ENCODE measurements around the gene DNLZ. TPM values are rescaled to one million over a fixed set of nuclear protein-coding genes. Genes with fewer than 3 reads are reported as not detected.

Gene DNLZ
- total and polyA plus RNA-seq, 2 donors (not counting 3 experiments of a cell fraction or from before 2014, with no cell fraction given) = 26.9 to 38.4 TPM

DNA sequence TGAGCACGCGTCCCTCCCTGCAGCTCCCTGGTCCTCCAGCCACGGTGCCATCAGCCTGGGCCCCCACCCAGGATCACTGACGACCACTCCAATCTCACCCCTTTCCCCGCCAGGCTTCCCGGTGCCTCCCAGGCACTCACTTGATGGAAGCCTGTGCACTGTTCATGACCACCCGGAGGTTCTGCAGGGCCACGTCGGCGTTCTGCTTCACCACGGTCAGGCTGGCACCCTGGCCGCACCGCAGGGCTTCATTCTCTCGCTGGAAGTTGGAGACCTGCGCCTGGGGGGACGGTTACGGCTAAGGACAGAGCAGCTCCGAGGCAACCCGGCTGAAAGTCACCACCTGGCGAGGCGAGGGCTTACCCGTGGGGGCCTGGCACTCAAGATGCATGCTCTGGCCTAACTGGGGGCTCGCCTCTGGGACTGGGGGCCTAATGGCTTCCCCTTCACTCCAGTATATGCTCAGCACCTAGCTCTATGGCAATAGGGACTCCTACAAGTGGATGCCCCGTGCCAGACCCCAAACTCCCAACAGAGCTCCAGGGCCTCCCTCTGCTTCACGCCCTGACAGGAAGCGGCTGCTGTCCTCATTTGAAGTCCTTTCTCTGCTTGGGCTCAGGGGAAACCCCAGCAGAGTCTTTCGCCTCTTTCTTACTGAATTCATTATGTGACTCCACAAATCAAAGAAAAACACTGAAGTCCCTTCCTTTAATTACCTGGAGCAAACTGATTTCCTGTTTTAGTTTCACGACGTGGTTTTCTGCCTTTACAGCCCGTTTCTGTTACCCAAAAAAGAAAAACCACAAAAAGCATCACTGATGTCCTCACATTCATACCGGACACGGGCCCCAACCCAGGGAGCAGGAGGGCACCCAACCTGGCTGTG, 40.6 kb upstream of the DNLZ start:
- CTCF ChIA-PET = no interaction called here

More for the DNA sequence above, 40.6 kb upstream of the DNLZ start:
- DNase-seq (ENCODE audit: low read depth, low spot score) (no peak), FAIRE-seq (no peak)
- Histone ChIP-seq H3K4me3 (replicated peaks in 1 of 3; ENCODE audit: insufficient read depth in 1 of 3, low read depth in 1 of 3, low read length in 3 of 3) (no peak overlapping the region), H3K9me3 (replicated peaks; ENCODE audit: control insufficient read depth, insufficient read depth, low read length) (no peaks in the 10 kb centered on the region), H3K79me2 (ENCODE audit: control insufficient read depth, insufficient read depth, low read length) (peaks cover 14% of the 10 kb centered on the region), H3K27ac (ENCODE audit: insufficient read depth, low read depth, low read length) (no peak overlapping the region), H4K20me1 (replicated peaks; ENCODE audit: control insufficient read depth, extremely low read depth, insufficient read depth, low read length) (no peaks in the 10 kb centered on the region), H3K9me1 (replicated peaks; ENCODE audit: control insufficient read depth, extremely low read depth, insufficient read depth, low read length) (no peaks in the 10 kb centered on the region), H3K36me3 (ENCODE audit: control insufficient read depth in 2 of 2, extremely low read depth in 1 of 2, insufficient read depth in 2 of 2, low read length in 2 of 2) (peaks cover 0 to 19% of the 10 kb centered on the region in 2 experiments), H3K9ac (replicated peaks; ENCODE audit: extremely low read depth, insufficient read depth, low read length) (no peak overlapping the region), H2AFZ (ENCODE audit: low read depth, low read length) (no peak overlapping the region), H3K4me2 (ENCODE audit: insufficient read depth, low read length) (no peak overlapping the region), H3K27me3 (ENCODE audit: control insufficient read depth in 2 of 2, insufficient read depth in 2 of 2, low read length in 2 of 2) (no peaks in the 10 kb centered on the region), H3K4me1 (ENCODE audit: control insufficient read depth, extremely low read depth, insufficient read depth, low read length) (peaks cover 9% of the 10 kb centered on the region)
- POLR2A ChIA-PET = no interaction called here
- no peak for TF ChIP-seq GATA2 (IDR thresholded peaks at IDR 0.05; ENCODE audit: insufficient read depth, insufficient read length, low read depth, low read length)
- TF ChIP-seq MAX (IDR thresholded peaks at IDR 0.05; ENCODE audit: insufficient read depth, insufficient read length) = no peak
- TF ChIP-seq POLR2AphosphoS5 (IDR thresholded peaks at IDR 0.05; ENCODE audit: insufficient read depth, low read depth, low read length) = no peak
- no peak for TF ChIP-seq CTCF (IDR thresholded peaks at IDR 0.05; ENCODE audit: extremely low read depth in 1 of 2, insufficient read depth in 1 of 2, low read depth in 1 of 2, low read length in 2 of 2)
- no peak for TF ChIP-seq EZH2 (IDR thresholded peaks at IDR 0.05; ENCODE audit: borderline replicate concordance, low read depth, low read length, severe bottlenecking)
- TF ChIP-seq POLR2A (IDR thresholded peaks at IDR 0.05; ENCODE audit: low read depth, low read length) = no peak
- TF ChIP-seq FOS (IDR thresholded peaks at IDR 0.05; ENCODE audit: borderline replicate concordance, insufficient read depth, low read length) = no peak
- no peak for TF ChIP-seq MYC (IDR thresholded peaks at IDR 0.05; ENCODE audit: low read depth, low read length)
- no peak for TF ChIP-seq JUN (IDR thresholded peaks at IDR 0.05; ENCODE audit: borderline replicate concordance, insufficient read depth, insufficient read length, low read depth)
- no TSS peak for BruUV-seq (replicated peaks)
- intact Hi-C loops (cut with micrococcal nuclease) (no loop called here), dilution Hi-C loops (cut with MboI; ENCODE audit: extremely low pct_ligation_motif_present, low sequenced_read_pairs) (no loop called here)

Data from endothelial cell of umbilical vein (primary cell).